Ectodermal cell (in vitro differentiated cells): ENCODE results near the gene RRM2.

Experiments
- H3K27ac ChIP-seq: 2 replicates; pipeline ENCODE4 v1.7.0; 2013; ENCODE audit warnings: mild to moderate bottlenecking, low read depth, low read length; ENCODE audit not compliant: insufficient read depth, poor library complexity, severe bottlenecking
- H3K27me3 ChIP-seq: 2 replicates; pipeline ENCODE4 v1.7.0; 2013; ENCODE audit warnings: mild to moderate bottlenecking, low read length; ENCODE audit not compliant: insufficient read depth, control insufficient read depth, poor library complexity, severe bottlenecking
- H3K36me3 ChIP-seq: one replicate; pipeline ENCODE4 v1.7.0; 2013; ENCODE audit warnings: low read length; ENCODE audit not compliant: control insufficient read depth, insufficient read depth
- H3K4me1 ChIP-seq: one replicate; pipeline ENCODE4 v1.7.0; 2013; ENCODE audit warnings: low read length; ENCODE audit not compliant: control insufficient read depth, insufficient read depth
- H3K4me3 ChIP-seq: 2 replicates; pipeline ENCODE4 v1.7.0; 2013; ENCODE audit warnings: low read depth, low read length, control low read depth; ENCODE audit not compliant: insufficient read depth
- H3K9me3 ChIP-seq: 2 replicates; pipeline ENCODE4 v1.7.0; 2013; ENCODE audit warnings: mild to moderate bottlenecking, low read length, moderate library complexity; ENCODE audit not compliant: control insufficient read depth
- WGBS, 2 experiments: methylation state at CpG; one replicate each; pipeline ENCODE4 v1.1.7; 2013; ENCODE audit warnings: missing lambda C conversion rate in 2 of 2; 5-methylcytosine and 5-hydroxymethylcytosine counted together

Gene RRM2

GRCh38 chr2:10170256-10170655 lies 47.7 kb downstream of the RRM2 start:
- peaks cover 29% of the 10 kb centered on the region for H3K4me1 ChIP-seq
- WGBS, 2 experiments = 63 to 71% methylated on average over 9 of the region's 9 CpGs
- H3K27ac ChIP-seq = no peak overlapping the region
- no peak overlapping the region for H3K4me3 ChIP-seq
- no peaks in the 10 kb centered on the region for H3K9me3 ChIP-seq
- H3K27me3 ChIP-seq = no peaks in the 10 kb centered on the region
- no peaks in the 10 kb centered on the region for H3K36me3 ChIP-seq

- Histone ChIP-seq H3K4me1 (peaks cover 29% of the 10 kb centered on the region), H3K4me3 (no peak overlapping the region), H3K36me3 (no peaks in the 10 kb centered on the region), H3K27ac (no peak overlapping the region), H3K27me3 (no peaks in the 10 kb centered on the region), H3K9me3 (no peaks in the 10 kb centered on the region)
- 82 to 87% methylated on average over 19 of the region's 19 CpGs for WGBS, 2 experiments
Measured at GRCh38 chr2:10171006-10171800, 48.7 kb downstream of the RRM2 start.

GRCh38 chr2:10172033-10172871 lies 49.7 kb downstream of the RRM2 start:
- Histone ChIP-seq H3K27ac (no peak overlapping the region), H3K4me3 (no peak overlapping the region), H3K4me1 (peaks cover 29% of the 10 kb centered on the region), H3K36me3 (no peaks in the 10 kb centered on the region), H3K27me3 (no peaks in the 10 kb centered on the region), H3K9me3 (no peaks in the 10 kb centered on the region)
- 67 to 69% methylated on average over 23 of the region's 23 CpGs for WGBS, 2 experiments

- H3K4me3 ChIP-seq = no peak overlapping the region
- H3K27me3 ChIP-seq = no peaks in the 10 kb centered on the region
- 95% methylated on average over 22 of the region's 22 CpGs for WGBS, 2 experiments
- peaks cover 25% of the 10 kb centered on the region for H3K4me1 ChIP-seq
- no peak overlapping the region for H3K27ac ChIP-seq
- H3K36me3 ChIP-seq = no peaks in the 10 kb centered on the region
- no peaks in the 10 kb centered on the region for H3K9me3 ChIP-seq
Measured at GRCh38 chr2:10173258-10174005, 50.9 kb downstream of the RRM2 start.

- Histone ChIP-seq H3K36me3 (no peaks in the 10 kb centered on the region), H3K27ac (no peak overlapping the region), H3K4me3 (no peak overlapping the region), H3K27me3 (no peaks in the 10 kb centered on the region), H3K9me3 (no peaks in the 10 kb centered on the region), H3K4me1 (peaks cover 25% of the 10 kb centered on the region)
- 86 to 98% methylated on average over 8 to 9 of the region's 9 CpGs for WGBS, 2 experiments
Measured at GRCh38 chr2:10174173-10174572, 51.6 kb downstream of the RRM2 start.

GRCh38 chr2:10175441-10175840 lies 52.9 kb downstream of the RRM2 start:
- H3K27ac ChIP-seq = no peak overlapping the region
- no peaks in the 10 kb centered on the region for H3K36me3 ChIP-seq
- no peaks in the 10 kb centered on the region for H3K9me3 ChIP-seq
- no peak overlapping the region for H3K4me3 ChIP-seq
- peaks cover 21% of the 10 kb centered on the region for H3K4me1 ChIP-seq
- 93 to 98% methylated on average over 9 to 10 of the region's 10 CpGs for WGBS, 2 experiments
- no peaks in the 10 kb centered on the region for H3K27me3 ChIP-seq

- Histone ChIP-seq H3K27me3 (no peaks in the 10 kb centered on the region), H3K27ac (no peak overlapping the region), H3K4me3 (no peak overlapping the region), H3K36me3 (no peaks in the 10 kb centered on the region), H3K4me1 (no peaks in the 10 kb centered on the region), H3K9me3 (no peaks in the 10 kb centered on the region)
- 87 to 89% methylated on average over 7 of the region's 7 CpGs for whole genome bisulfite sequencing, 2 experiments
Measured at GRCh38 chr2:10178751-10179150, 56.2 kb downstream of the RRM2 start.

- 73 to 82% methylated on average over 3 of the region's 3 CpGs for WGBS, 2 experiments
- H3K4me1 ChIP-seq = no peaks in the 10 kb centered on the region
- H3K36me3 ChIP-seq = no peaks in the 10 kb centered on the region
- H3K27me3 ChIP-seq = no peaks in the 10 kb centered on the region
- no peak overlapping the region for H3K4me3 ChIP-seq
- no peak overlapping the region for H3K27ac ChIP-seq
- no peaks in the 10 kb centered on the region for H3K9me3 ChIP-seq
Measured at GRCh38 chr2:10179422-10179821, 56.9 kb downstream of the RRM2 start.

- no peaks in the 10 kb centered on the region for H3K9me3 ChIP-seq
- WGBS, 2 experiments = 89 to 90% methylated on average over 7 of the region's 7 CpGs
- no peak overlapping the region for H3K4me3 ChIP-seq
- no peaks in the 10 kb centered on the region for H3K36me3 ChIP-seq
- H3K27me3 ChIP-seq = no peaks in the 10 kb centered on the region
- H3K4me1 ChIP-seq = no peaks in the 10 kb centered on the region
- no peak overlapping the region for H3K27ac ChIP-seq
Measured at GRCh38 chr2:10180229-10180628, 57.7 kb downstream of the RRM2 start.
